ENCODE results near the gene KLHL29.

The KLHL29 gene

DNA sequence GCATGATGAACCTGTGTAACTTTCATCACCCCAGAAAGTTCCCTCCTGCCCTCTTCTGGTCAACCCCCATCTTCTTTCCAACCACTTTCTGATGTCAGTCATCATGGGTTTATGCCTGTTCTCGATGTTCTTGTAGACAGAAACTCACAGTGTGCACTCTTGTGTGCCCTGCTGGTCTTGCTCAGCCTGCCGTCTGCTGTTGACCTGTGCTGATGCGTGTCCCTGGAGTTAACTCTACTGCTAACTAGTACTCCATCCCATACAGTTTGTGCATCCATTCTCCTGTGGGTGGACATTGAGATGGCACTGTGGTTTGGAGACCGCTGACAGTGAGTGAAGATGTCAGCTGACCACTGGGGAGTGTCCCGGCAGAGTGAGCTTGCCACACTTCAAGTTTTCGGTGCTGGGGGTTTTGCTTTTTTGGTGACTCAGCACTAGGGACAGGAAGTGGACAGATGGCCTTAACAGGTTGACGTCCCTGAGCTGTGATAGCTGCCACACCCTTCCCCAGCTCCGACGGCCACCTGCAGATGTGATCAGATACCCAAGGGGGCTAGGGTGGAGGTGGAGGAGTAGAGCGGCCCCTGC, 14.8 kb downstream of the KLHL29 start:
- no peak for DNase-seq

DNA sequence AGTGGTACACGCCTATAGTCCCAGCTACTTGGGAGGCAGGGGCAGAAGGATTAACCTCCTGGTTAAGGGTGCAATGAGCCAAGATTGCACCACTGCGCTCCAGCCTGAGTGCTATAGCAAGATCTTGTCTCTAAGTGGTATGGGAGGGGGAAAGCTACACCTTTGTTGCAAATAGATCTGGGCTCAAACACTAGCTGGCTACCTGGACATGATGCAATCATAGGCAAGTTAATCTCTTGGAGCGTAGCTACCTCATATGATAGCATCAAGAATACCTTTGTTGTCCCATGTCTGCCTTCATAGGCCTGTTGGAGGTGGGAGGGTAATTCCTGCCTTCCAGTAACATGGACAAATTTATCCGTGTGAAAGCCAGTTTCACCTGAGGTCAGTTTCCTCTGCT, 15.7 kb downstream of the KLHL29 start:
- DNase-seq = no peak

DNA sequence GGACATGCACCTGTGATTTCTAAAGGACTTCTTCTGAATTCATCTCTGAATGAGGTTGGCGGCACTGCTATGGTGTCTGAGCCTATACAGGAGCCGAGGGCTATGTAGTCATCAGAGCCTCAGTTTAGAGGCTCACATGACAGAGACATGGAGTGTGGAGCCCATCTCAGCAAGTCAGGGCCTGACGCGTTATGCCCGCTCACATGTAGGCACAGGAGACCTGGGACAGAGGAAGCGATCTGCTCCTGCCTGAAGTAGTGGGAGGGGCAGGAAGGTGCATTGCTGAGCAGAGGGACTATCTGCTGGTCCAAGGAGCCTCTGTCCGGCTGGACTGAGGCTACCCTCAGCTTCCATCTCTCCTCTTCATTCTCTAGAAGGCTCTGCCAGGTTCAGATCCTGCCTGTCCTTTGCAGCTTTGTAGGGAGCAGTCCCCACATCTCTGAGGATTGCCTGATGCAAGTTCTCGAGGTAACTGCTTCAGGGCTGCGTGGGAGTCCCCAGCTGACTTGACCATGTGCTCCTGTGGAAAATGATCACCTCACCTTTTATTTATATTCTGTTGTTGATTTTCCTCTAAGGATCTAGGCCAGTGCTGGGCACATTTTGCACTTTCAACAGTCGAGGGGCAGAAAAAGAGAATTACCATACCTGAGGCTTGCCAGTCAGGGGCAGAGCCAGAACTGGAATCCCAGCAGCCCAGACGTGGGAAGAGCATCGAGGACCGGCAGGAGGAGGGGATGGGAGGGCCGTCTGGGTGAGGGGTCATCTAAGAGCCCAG, 16.6 kb downstream of the KLHL29 start:
- DNase-seq = no peak

DNA sequence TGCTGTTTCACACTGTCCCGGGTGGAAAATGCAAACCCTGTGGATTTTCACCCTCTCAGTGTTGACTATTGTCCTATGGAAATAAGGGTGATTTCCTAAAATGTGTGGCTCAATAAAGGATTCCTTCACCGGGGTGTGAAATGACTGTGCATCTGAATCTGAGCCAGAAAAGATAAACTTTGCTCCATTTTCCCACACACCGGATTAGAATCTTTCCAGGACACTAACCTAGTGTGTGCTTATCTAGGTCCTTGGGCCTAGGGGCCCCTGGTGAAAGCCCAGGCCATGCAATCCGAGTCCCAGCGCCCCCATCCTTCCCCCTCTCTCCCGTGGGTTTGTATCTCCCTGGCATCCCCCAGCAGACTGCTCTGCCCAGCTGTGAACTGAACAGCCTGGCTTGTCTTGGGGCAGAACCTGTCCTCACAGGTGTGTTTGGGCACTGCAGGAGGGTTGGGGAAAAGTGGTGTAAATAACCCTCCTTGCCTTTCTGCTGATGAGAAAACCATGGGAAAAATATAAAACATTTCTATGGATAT, 17.3 kb downstream of the KLHL29 start:
- no peak for DNase-seq

DNA sequence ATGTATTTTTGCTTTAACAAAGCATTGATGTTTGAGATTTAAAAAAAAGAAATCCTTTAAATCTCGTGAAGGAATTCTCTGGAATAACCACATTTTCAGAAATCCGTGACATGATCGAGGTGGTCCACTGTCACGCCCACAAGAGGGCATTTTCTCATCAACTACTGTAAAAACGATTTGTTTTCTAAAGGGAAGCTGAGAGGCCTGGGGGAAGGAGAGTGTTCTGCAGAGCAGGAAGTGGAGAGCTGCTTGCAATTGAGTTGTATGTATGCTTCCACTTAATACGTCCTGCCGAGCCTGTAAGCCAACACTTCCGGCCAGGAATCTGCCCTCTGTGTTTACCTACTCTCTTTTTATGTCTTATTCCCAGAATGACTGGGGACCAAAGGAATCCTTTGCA, 19.4 kb downstream of the KLHL29 start:
- no peak for DNase-seq

DNA sequence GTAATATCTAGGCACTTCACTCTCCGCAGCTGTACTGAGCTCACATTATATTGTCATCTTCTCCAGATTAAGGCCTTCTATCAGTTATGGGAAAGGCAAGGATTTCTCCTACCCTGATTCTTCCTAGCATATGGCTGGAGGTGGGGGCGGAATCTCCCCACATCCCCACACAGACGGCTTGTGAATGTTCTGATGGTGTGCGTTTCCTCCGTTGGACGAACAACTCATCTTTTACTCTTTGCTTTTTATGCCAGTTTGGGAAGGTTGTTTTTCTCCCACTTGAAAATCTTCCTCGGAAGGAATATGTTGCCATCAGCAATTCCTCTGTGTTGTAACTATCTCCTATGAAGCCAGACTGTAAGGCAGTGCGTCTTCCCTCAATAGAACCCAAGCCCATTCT, 24.3 kb downstream of the KLHL29 start:
- no peak for DNase-seq

DNA sequence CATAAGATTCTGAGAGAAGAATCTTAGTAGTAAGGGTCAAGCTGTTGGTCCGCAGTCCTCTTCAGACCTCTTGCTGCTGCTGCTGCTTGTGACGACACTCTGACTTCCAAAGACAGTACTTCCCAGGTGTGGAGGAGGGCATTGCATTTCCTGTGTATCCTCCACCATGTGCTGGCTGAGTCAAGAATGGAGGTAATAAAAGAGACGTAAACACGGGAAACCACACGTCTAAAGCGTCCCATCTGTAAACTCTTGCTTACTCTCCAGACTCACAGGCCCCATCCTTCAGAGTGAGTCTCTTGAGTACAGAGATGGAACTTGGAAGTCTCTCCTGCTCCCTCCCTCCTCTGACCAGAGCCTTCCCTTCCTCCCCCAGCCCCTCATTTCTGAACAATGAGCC, 25.6 kb downstream of the KLHL29 start:
- no peak for DNase-seq

DNA sequence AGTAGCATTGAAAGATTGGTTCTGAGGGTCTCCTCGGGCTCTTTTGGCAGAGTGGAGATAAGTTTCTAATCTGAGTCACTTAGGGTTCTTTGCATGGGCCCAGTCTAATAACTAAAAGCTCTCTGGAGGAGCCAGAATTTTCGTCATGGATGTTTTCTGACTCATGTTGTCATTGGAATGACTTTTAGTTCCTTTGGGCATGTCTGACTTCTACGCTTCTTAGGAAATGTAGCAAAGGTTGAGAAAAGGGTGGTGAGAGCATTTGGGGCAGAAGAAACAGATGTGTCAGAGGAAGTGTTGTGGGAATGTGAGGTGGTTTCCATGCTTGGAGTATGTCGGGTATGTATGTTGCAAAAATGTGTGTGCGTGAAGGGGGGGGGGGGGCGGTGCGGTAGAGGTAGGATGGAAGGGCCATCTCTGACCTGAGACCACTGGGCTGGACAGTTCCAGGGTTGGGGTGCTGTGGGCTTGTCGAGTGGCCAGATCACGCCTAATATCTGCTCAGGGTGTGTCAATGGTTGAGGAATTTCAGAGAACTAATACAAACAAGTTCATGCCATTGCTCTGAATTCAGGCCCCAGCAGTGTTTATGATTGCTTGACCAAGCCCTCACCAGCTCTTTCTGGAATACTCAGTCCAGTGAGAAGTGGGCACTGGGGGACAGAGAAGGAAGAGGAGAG, 26.9 kb downstream of the KLHL29 start:
- no peak for DNase-seq

DNA sequence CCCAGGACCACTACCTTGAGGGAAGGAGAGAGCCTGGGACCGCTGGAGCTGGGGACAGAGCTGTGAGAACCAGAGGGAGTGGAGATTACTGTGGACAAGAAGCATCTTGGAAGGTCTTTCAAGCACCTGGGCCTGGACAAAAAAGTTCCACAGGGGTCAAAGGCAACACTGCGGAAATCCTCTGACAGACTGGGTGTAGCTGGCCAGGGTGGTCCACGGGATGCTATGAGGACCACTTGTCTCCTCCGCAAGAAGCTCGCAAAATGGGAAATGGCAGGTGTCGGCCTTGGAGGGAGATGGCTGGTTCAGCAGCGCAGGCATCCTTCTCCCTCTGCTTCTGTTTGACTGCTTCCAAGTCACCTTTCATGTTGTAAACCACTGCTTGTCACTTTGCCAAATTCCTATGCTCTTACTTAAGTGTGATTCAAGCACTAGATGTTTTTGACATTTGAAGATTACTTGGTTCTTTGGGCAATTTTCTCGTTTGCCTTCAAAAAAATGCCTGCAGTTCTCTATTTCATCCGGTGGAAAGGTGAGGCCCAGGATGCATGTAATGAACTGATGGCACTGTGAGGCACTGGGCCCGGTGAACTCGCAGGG, 27.7 kb downstream of the KLHL29 start:
- DNase-seq = no peak

DNA sequence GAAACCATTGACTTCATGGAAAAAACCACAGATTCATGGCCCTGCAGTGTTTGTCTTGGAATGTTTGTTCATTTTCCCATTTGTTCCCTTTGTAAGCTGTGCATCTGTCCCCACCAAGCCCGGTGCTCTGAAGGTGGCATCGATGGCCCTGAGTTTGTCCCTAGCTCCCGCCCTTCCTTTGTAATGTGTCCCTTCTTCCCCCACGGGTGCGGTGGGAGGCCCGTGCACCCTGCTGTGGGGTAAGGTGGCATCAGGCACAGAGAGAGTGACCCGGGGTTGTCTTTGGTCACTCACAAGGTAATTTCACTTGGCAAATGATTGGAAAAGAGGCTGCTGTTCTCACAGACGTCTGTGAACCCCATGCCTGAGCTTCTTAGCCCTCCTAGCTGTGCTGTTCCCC, 28.7 kb downstream of the KLHL29 start:
- no peak for DNase-seq

DNA sequence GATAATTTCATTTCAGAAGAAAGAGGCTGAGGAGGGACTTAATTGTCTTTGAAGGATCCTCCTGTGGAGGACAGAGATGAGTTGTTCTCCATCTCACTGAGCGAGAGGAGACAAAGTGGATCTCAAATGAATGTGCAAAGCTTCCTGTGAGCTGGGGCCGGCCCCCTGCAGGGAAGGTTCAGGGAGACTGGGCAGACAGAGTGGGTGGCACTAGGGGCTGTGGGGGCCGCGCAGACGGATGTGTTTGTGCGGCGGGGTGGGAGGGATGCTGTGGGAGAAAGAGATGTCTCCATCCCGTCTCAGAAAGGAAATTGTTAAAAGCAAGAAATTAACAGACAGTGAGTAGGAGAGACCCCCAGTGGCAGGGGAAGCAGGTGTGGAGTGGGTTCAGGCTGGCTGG, 29.1 kb downstream of the KLHL29 start:
- no peak for DNase-seq

DNA sequence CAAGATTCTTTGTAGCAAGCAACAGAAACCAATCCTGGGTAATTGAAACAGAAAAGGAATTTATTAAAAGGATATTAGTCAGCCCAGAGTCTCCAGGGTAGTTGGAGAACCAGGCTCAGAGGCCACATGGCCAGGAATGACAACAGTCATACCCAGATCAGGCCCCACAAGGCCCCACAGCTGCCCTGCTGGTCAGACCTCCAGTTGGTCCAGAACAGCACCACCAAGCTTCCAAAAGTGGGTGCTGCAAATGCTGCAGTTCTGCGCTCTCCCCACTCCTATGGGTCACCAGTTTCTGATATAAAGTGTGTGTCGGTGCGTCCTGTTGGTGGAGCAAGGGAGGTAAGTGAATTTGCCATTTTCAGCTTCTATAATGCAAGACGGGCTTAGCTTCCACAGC, 29.9 kb downstream of the KLHL29 start:
- no peak for DNase-seq

DNA sequence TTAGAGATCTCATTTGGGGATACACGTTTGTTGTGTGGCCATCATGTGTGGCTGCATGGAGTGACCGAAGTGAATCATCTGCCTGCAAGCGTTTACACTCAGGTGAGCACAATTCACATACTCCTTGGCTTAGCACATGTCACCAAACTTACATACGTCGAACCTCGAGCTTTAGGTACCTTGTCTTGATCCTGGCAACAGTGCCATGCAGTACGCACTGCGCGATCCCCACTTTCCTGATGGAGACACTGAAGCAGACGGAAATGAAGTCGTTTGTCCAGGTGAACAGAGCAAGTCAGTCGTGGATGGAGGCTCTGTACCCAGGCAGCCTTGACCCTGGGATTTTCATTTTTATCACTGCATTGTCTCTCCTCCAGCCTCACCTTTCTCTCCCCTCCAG, 32.3 kb downstream of the KLHL29 start:
- DNase-seq = no peak

DNA sequence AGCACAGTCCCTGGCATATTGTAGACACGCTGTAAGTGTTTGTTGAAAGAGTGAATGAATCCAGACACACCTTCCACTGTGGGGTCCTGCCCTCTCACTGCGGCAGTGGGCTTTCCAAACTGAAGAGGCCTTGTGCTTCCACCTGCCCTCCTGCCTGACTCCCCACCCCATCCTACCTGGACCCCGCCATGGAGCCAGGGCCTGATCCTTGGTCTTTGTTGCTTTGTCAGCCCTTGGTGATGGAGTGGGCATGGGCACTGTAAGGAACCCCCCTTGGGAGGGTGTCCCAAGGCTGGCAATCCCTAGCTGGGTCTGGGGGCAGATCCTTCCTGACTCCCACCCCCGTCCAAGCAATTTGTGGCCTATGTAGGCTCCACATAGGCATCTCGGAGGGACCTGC, 33.1 kb downstream of the KLHL29 start:
- no peak for DNase-seq

DNA sequence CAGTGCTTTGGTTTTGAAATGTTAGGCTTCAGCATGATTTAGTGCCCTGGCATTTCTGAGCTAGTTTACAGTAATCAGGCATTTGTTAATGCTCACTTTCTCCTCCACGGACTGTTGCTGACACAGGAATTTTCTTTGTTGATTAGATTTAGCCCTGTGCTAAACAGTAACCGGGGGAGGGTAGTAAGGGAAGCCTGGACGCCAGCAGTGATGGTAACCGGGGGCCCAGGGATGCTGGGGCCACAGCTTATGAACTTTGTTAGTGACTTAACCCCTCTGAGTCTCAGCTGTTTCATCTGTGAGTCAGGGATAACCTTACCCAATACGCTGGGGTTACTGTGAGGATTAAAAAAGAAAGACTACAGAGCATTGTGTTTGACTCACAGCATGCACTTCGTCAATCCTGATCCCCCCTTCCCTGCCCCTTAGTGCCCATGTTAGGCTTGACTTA, 33.5 kb downstream of the KLHL29 start:
- no peak for DNase-seq

DNA sequence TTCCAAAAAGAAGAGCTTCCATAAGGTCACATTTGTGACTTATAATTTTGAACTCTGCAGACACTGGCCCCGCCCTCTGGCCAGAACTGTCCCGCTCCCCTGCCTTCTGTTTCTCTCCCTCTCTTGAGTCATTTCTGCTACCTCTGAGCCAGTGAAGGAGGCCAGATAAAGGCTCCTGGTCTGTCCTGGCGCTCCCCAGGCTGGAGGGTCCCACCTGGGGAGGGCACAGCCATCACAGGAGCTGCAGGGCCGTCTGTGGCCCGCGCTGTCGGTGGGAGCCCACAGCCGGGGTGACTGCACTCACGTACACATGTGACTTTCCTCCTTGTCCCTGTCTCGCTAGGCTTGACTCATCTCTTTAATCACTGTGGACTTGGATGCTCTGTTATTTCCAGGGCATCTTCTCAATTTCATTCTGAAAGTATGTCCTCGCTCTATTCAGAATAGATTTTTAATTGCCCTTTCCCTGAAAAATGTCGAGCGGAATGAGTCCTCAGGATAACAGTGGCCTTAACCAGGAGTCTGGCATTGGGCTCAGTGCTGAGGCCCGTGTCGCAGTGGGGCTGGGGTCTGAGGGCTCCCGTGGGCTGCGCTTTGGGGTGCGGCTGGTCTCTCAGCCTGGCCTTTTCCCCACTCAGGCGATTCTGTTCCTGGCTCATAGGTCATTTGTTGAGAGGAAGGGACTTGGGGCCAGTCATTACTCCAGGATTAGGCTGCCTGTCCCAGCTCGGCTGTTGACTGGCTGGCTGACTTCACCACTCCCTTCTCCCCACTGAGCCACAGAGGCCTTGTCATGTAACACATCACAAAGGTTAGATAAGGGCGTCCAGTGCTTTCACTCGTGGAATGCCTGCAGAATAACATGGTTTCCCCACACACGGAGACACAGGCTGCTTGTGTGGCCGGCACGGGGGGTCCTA, 34.5 kb downstream of the KLHL29 start:
- no peak for DNase-seq

DNA sequence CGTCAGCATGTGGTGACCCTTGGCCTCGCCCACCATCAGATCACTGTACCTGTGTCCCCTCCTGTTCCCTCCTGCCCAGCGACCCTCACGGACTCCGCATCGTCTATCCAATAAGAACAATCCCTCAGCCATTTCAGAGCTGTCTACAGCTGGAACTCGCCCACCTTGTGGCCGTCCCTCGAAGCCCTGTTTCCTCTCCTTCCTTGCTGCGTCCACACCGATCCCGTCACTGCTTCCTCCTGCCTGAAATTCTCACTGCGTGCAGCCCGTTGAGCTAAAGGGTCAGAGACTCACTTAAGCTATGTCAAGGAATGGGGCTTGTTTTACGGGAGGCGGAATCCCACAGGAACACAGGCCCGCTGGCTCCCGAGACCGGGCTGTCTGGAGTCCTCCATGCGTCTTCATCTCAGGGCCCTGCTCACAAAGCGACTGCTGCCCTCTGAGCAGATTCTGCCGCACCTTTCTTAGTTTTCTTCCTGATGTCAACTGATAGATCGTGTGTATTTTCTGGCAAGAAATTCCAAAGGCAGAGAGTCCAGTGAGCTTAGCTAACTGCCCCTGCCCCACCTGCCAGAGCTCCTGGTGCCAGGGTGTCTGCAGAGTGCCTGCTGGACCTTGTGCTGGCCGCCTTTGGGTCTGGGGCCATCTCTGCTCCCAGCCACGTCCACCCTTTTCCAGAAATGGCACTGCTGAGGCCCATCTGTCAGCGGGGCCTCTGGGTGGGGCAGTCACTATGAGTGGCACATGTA, 35.3 kb downstream of the KLHL29 start:
- no peak for DNase-seq

DNA sequence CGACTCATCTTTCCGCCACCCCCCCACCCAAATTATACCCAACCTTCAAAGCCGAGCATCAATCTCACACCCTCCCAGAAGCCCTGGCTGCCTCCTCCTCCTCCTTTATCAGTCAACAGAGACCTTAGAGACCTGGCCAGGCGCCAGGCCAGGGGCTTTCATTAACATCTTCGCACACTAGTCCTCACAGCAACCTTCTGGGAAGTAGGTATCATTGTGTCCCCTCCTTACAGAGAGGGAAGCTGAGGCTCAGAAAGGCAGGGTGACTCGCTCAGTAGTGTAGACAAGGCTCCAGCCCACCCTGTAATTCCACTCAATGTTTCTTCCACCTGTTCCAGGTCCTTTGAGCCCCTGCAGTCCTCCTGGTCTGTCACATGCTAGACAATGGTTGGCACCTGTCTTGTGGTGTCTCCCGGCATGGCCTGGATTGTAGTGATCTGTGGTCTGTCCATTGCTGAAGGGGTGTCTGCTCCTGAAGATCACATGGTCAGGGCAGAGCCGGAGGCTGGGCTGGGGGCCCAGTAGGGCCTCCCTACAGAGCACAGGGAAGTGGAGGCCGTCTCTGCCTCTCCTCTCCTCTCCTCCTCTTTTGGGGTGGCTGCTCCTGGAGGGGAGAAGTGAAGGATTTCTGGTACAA, 36.0 kb downstream of the KLHL29 start:
- DNase-seq = no peak

DNA sequence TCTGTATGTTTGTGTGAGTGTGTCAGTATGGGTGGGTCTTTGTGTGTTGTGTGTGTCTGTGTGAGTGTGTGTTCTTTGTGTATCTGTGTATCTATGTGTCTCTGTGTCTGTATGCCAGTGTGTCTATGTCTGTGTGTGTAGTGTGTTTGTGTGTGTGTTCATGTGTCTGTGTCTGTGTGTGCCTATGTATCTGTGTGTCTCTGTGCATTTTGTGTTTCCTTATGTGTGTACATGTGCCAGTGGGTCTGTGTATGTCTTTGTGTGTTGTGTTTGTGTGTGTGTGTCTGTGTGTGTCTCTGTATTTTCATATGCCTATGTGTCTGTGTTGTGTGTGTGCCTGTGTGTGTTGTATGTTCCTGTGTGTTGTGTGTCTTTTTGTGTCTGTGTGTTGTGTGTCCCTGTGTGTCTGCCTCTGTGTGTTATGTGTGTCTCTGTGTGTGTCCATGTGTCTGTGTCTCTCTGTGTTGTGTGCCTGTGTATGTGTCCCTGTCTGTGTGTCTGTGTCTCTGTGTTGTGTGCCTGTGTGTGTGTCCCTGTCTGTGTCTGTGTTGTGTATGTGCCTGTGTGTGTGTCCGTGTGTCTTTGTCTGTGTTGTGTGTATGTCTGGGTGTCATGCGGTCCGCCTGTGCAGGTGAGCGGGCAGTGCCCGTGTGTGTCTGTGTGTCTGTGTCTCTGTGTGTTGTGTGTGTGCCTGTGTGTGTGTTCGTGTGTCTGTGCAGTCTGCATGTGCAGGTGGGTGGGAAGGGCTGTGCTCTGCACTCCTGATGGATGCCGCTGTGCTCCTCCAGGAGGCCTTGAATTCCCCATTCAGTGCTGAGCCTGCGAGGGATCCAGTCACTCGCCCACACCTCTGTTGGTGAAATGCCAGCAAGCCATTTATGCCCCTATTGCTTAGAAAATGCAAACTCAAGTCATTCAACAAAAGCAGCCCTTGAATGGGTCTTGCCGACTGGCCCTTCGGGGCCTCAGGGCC, 37.4 kb downstream of the KLHL29 start:
- DNase-seq = no peak
